ENCODE results near the gene GSTA4. TPM values are rescaled to one million over a fixed set of nuclear protein-coding genes. Genes with fewer than 3 reads are reported as not detected.

The GSTA4 gene
- polyA plus RNA-seq, 1 donor (not counting 4 experiments of a cell fraction or from before 2014, with no cell fraction given) = 40.2 TPM

GRCh38 chr6:53042112-53042511 lies 47.0 kb upstream of the GSTA4 start:
- Histone ChIP-seq H3K4me1 (ENCODE audit: control insufficient read depth, extremely low read depth, insufficient read depth, low read length) (peaks cover 24% of the 10 kb centered on the region), H3K36me3 (ENCODE audit: control insufficient read depth in 2 of 2, extremely low read depth in 1 of 2, insufficient read depth in 2 of 2, low read length in 2 of 2) (peaks cover 0 to 4% of the 10 kb centered on the region in 2 experiments), H3K4me2 (ENCODE audit: control insufficient read depth, extremely low read depth, insufficient read depth, low read depth, low read length) (peak overlapping the region; percentile 44), H3K27ac (ENCODE audit: control insufficient read depth, insufficient read depth, low read length) (peak overlapping the region; percentile 39), H4K20me1 (ENCODE audit: control insufficient read depth, extremely low read depth, insufficient read depth, low read length) (no peaks in the 10 kb centered on the region), H3K4me3 (ENCODE audit: control insufficient read depth in 2 of 3, extremely low read depth in 1 of 3, insufficient read depth in 2 of 3, low read depth in 1 of 3, low read length in 3 of 3) (no peak overlapping the region), H3K9me1 (ENCODE audit: control insufficient read depth, extremely low read depth, insufficient read depth, low read length) (no peaks in the 10 kb centered on the region), H2AFZ (ENCODE audit: control insufficient read depth, low read length) (no peak overlapping the region), H3K79me2 (ENCODE audit: control insufficient read depth, insufficient read depth, low read length) (no peaks in the 10 kb centered on the region), H3K27me3 (ENCODE audit: control insufficient read depth, extremely low read depth, insufficient read depth, low read length) (no peaks in the 10 kb centered on the region), H3K9me3 (ENCODE audit: control insufficient read depth, low read depth, low read length) (no peaks in the 10 kb centered on the region), H3K9ac (ENCODE audit: control insufficient read depth, extremely low read depth, insufficient read depth, low read length) (no peak overlapping the region)
- TF ChIP-seq CTCF (optimal IDR thresholded peaks at IDR 0.05 in 1 of 3, IDR thresholded peaks at IDR 0.05 in 1 of 3, conservative IDR thresholded peaks at IDR 0.05 in 1 of 3; ENCODE audit: extremely low read depth in 1 of 3, insufficient read depth in 2 of 3, low read length in 3 of 3) (no peak), EZH2 (IDR thresholded peaks at IDR 0.05; ENCODE audit: low read length) (no peak)
- peak; percentile 83 for FAIRE-seq
- dilution Hi-C loops (cut with MboI; ENCODE audit: extremely low pct_ligation_motif_present, low sequenced_read_pairs) = no loop called here
- DNase-seq (ENCODE audit: low read depth, low spot score) = peak; percentile 33

- Histone ChIP-seq H4K20me1 (ENCODE audit: control insufficient read depth, extremely low read depth, insufficient read depth, low read length) (no peaks in the 10 kb centered on the region), H3K4me1 (ENCODE audit: control insufficient read depth, extremely low read depth, insufficient read depth, low read length) (peaks cover 24% of the 10 kb centered on the region), H2AFZ (ENCODE audit: control insufficient read depth, low read length) (no peak overlapping the region), H3K79me2 (ENCODE audit: control insufficient read depth, insufficient read depth, low read length) (no peaks in the 10 kb centered on the region), H3K9me3 (ENCODE audit: control insufficient read depth, low read depth, low read length) (no peaks in the 10 kb centered on the region), H3K27ac (ENCODE audit: control insufficient read depth, insufficient read depth, low read length) (no peak overlapping the region), H3K27me3 (ENCODE audit: control insufficient read depth, extremely low read depth, insufficient read depth, low read length) (no peaks in the 10 kb centered on the region), H3K4me2 (ENCODE audit: control insufficient read depth, extremely low read depth, insufficient read depth, low read depth, low read length) (peak overlapping the region; percentile 7), H3K9ac (ENCODE audit: control insufficient read depth, extremely low read depth, insufficient read depth, low read length) (no peak overlapping the region), H3K36me3 (ENCODE audit: control insufficient read depth in 2 of 2, extremely low read depth in 1 of 2, insufficient read depth in 2 of 2, low read length in 2 of 2) (peaks cover 0 to 4% of the 10 kb centered on the region in 2 experiments), H3K4me3 (ENCODE audit: control insufficient read depth in 2 of 3, extremely low read depth in 1 of 3, insufficient read depth in 2 of 3, low read depth in 1 of 3, low read length in 3 of 3) (no peak overlapping the region), H3K9me1 (ENCODE audit: control insufficient read depth, extremely low read depth, insufficient read depth, low read length) (no peaks in the 10 kb centered on the region)
- TF ChIP-seq CTCF (optimal IDR thresholded peaks at IDR 0.05 in 1 of 3, IDR thresholded peaks at IDR 0.05 in 1 of 3, conservative IDR thresholded peaks at IDR 0.05 in 1 of 3; ENCODE audit: extremely low read depth in 1 of 3, insufficient read depth in 2 of 3, low read length in 3 of 3) (no peak), EZH2 (IDR thresholded peaks at IDR 0.05; ENCODE audit: low read length) (no peak)
- no peak for DNase-seq (ENCODE audit: low read depth, low spot score)
- FAIRE-seq = peak; percentile 48
- dilution Hi-C loops (cut with MboI; ENCODE audit: extremely low pct_ligation_motif_present, low sequenced_read_pairs) = no loop called here
These were observed 46.3 kb upstream of the GSTA4 start for GRCh38 chr6:53041356-53041755.

Measured in keratinocyte (primary cell).